Brain microvascular endothelial cell (primary cell): Measurements from ENCODE around the gene FCF1.

ENCODE experiments used
- DNase-seq: peaks from one replicate; pipeline ENCODE4 v3.0.0-alpha.2; 2020
- H3K27ac ChIP-seq: fragments of 250-450 bp; sonication (Bioruptor Pico); 2 replicates; pipeline ENCODE4 v1.5.1; 2020; ENCODE audit warnings: mild to moderate bottlenecking, moderate library complexity
- H3K27me3 ChIP-seq: fragments of 250-450 bp; sonication (Bioruptor Pico); replicated peaks from 2 replicates; pipeline ENCODE4 v1.5.1; 2020; ENCODE audit warnings: mild to moderate bottlenecking
- H3K36me3 ChIP-seq: fragments of 250-450 bp; sonication (Bioruptor Pico); replicated peaks from 2 replicates; pipeline ENCODE4 v1.5.1; 2020; ENCODE audit warnings: mild to moderate bottlenecking
- H3K4me3 ChIP-seq: 2 replicates; pipeline ENCODE4 v1.5.1; 2011; ENCODE audit warnings: low read depth, mild to moderate bottlenecking, control low read depth, low read length, moderate library complexity
- CTCF ChIP-seq: IDR thresholded peaks from 2 replicates; pipeline ENCODE4 v1.5.1; 2011; ENCODE audit warnings: low read depth, mild to moderate bottlenecking, moderate library complexity, low read length, control low read depth, inconsistent platforms; ENCODE audit errors: missing control alignments
- in situ Hi-C: cut with HindIII; loops from 2 replicates; pipeline ENCODE4 v1.10.0; 2017; ENCODE audit warnings: low sequenced_read_pairs, low pct_ligation_motif_present

Gene FCF1

GRCh38 chr14:74735125-74735524 is 22.2 kb downstream of the FCF1 start:
- H3K27ac ChIP-seq = no peak overlapping the region
- no peaks in the 10 kb centered on the region for H3K27me3 ChIP-seq
- in situ Hi-C loops = no loop called here
- peaks cover 15% of the 10 kb centered on the region for H3K36me3 ChIP-seq
- TF ChIP-seq CTCF = no peak
- no peak overlapping the region for H3K4me3 ChIP-seq
- no peak for DNase-seq

GRCh38 chr14:74737753-74738325 is 24.9 kb downstream of the FCF1 start:
- DNase-seq = peak; percentile 12
- in situ Hi-C loops = no loop called here
- no peak overlapping the region for H3K4me3 ChIP-seq
- peaks cover 10% of the 10 kb centered on the region for H3K36me3 ChIP-seq
- H3K27me3 ChIP-seq = no peaks in the 10 kb centered on the region
- no peak for TF ChIP-seq CTCF
- H3K27ac ChIP-seq = no peak overlapping the region

DNA sequence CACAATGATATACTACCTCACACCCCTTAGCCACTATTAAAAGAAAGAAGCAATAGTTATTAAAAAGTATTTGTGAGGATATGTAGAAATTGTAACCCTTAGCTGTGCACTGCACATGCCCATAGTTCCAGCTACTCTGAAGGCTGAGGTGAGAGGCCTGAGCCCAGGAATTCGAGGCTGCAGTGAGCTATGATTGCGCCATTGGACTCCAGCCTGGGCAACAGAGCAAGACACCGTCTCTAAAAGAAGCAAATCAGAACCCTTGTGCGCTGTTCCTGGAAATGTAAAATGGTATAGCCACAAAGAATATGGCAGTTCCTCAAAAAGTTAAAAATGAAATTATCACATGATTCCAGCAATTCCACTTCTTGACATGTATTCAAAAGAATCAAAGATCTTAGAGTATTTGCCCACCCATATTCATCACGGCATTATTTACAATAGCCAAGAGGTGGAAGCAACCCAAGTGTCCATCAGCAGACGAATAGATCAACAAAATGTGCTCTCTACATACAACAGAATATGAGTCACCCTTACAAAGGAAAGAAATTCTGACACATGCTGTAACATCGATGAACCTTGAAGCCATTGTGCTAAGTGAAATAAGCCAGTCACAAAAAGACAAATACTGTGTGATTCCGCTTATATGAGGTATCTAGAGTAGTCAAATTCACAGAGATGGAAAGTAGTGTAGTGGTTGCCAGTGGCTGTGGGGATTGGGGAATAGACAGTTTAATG is 26.5 kb downstream of the FCF1 start:
- in situ Hi-C loops = no loop called here
- no peak overlapping the region for H3K27ac ChIP-seq
- no peak for DNase-seq
- TF ChIP-seq CTCF = no peak
- H3K27me3 ChIP-seq = no peaks in the 10 kb centered on the region
- H3K4me3 ChIP-seq = no peak overlapping the region
- peaks cover 5% of the 10 kb centered on the region for H3K36me3 ChIP-seq

GRCh38 chr14:74747237-74747636 is 34.3 kb downstream of the FCF1 start:
- H3K27me3 ChIP-seq = no peaks in the 10 kb centered on the region
- no peak for TF ChIP-seq CTCF
- in situ Hi-C loops = no loop called here
- no peaks in the 10 kb centered on the region for H3K36me3 ChIP-seq
- no peak for DNase-seq
- H3K27ac ChIP-seq = no peak overlapping the region
- no peak overlapping the region for H3K4me3 ChIP-seq

DNA sequence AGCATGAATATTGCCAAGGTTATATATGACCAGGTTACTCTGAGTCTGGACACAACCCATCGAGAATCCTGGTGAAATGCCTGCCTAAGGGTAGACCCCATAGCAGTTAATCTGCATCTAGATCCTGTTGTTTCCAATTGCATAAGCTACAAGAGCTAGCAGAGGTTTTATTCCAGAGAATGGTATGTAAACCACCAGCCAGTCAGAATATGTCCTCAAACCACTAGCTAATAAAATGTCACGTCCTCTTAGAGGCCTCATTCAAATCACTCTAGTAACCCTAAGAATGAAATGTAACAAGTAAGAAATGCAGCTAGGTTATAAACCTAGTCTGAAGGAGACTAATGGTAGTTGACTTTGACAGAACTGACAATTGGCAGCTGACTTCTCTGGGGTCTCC is 41.2 kb downstream of the FCF1 start:
- no peak for TF ChIP-seq CTCF
- Histone ChIP-seq H3K27ac (no peak overlapping the region), H3K4me3 (no peak overlapping the region), H3K36me3 (no peaks in the 10 kb centered on the region), H3K27me3 (no peaks in the 10 kb centered on the region)
- no peak for DNase-seq
- in situ Hi-C loops = no loop called here

- TF ChIP-seq CTCF = no peak
- Histone ChIP-seq H3K27ac (no peak overlapping the region), H3K4me3 (no peak overlapping the region), H3K36me3 (no peaks in the 10 kb centered on the region), H3K27me3 (no peaks in the 10 kb centered on the region)
- no peak for DNase-seq
- in situ Hi-C loops = no loop called here
Measured at GRCh38 chr14:74754899-74755298, 42.0 kb downstream of the FCF1 start.
